Smooth muscle cell (in vitro differentiated cells): ENCODE results near the gene INTS11. TPM values are rescaled to one million over a fixed set of nuclear protein-coding genes. Genes with fewer than 3 reads are reported as not detected.

Source experiments
- DNase-seq: peaks from one replicate; lab custom pipeline; 2025; ENCODE audit not compliant: unreplicated experiment; lab: John Stamatoyannopoulos, UW
- H2AFZ ChIP-seq: fragments of 200-600 bp; sonication (generic); 2 replicates; pipeline ENCODE4 v1.6.0; 2016; ENCODE audit warnings: antibody characterized with exemption, low read depth, mild to moderate bottlenecking
- H3F3A ChIP-seq: fragments of 200-600 bp; sonication (generic); 2 replicates; pipeline ENCODE4 v1.6.0; 2017; ENCODE audit warnings: antibody characterized with exemption, low read depth
- H3K27ac ChIP-seq: fragments of 200-600 bp; sonication (generic); 2 replicates; pipeline ENCODE4 v1.5.1; 2016; ENCODE audit warnings: low read depth, mild to moderate bottlenecking
- H3K27me3 ChIP-seq: fragments of 200-600 bp; sonication (generic); 2 replicates; pipeline ENCODE4 v1.6.1; 2016; ENCODE audit warnings: low read depth, mild to moderate bottlenecking
- H3K36me3 ChIP-seq: fragments of 200-600 bp; sonication (generic); 2 replicates; pipeline ENCODE4 v1.5.1; 2016; ENCODE audit warnings: low read depth
- H3K4me1 ChIP-seq: fragments of 200-600 bp; sonication (generic); 2 replicates; pipeline ENCODE4 v1.5.1; 2016; ENCODE audit warnings: low read depth
- H3K4me2 ChIP-seq: fragments of 200-600 bp; sonication (generic); 2 replicates; pipeline ENCODE4 v1.6.0; 2016; ENCODE audit warnings: mild to moderate bottlenecking
- H3K4me3 ChIP-seq: fragments of 200-600 bp; sonication (generic); 2 replicates; pipeline ENCODE4 v1.5.1; 2016; ENCODE audit warnings: mild to moderate bottlenecking
- H3K79me2 ChIP-seq: fragments of 200-600 bp; sonication (generic); 2 replicates; pipeline ENCODE4 v1.6.0; 2016; ENCODE audit warnings: low read depth, mild to moderate bottlenecking
- H3K9ac ChIP-seq: fragments of 200-600 bp; sonication (generic); 2 replicates; pipeline ENCODE4 v1.6.0; 2016; ENCODE audit warnings: low read depth
- H3K9me3 ChIP-seq: fragments of 200-600 bp; sonication (generic); replicated peaks from 2 replicates; pipeline ENCODE4 v1.5.1; 2016; ENCODE audit warnings: low read depth
- H4K20me1 ChIP-seq: fragments of 200-600 bp; sonication (generic); 2 replicates; pipeline ENCODE4 v1.6.0; 2016; ENCODE audit warnings: low read depth
- WGBS: methylation state at CpG from one replicate; pipeline ENCODE4 v1.1.7; 2016; ENCODE audit warnings: low lambda C conversion rate; 5-methylcytosine and 5-hydroxymethylcytosine counted together
- polyA plus RNA-seq: library from polyadenylated mRNA; unstranded; fragments of >200 nt; fragmentation: Nextera tagmentation; extraction: Ambion mirVana; gene quantifications from 2 replicates; pipeline ENCODE4 v1.2.1, GENCODE V29; 2016
- total RNA-seq: library from RNA; depleted of rRNA; stranded (reverse); fragments of >200 nt; gene quantifications from 2 replicates; pipeline ENCODE4 v1.2.3, GENCODE V29; 2014
- TF ChIP-seq, protein P1 (sequence below): fragments of 200-600 bp; sonication (generic); IDR thresholded peaks from 2 replicates; pipeline ENCODE4 v1.5.1; 2017; ENCODE audit warnings: borderline replicate concordance, mild to moderate bottlenecking, antibody characterized with exemption; ENCODE audit not compliant: insufficient read depth, poor library complexity, severe bottlenecking

The INTS11 gene
- total and polyA plus RNA-seq, 2 experiments from 2014 or later, result 48.5 to 63.1 TPM

DNA sequence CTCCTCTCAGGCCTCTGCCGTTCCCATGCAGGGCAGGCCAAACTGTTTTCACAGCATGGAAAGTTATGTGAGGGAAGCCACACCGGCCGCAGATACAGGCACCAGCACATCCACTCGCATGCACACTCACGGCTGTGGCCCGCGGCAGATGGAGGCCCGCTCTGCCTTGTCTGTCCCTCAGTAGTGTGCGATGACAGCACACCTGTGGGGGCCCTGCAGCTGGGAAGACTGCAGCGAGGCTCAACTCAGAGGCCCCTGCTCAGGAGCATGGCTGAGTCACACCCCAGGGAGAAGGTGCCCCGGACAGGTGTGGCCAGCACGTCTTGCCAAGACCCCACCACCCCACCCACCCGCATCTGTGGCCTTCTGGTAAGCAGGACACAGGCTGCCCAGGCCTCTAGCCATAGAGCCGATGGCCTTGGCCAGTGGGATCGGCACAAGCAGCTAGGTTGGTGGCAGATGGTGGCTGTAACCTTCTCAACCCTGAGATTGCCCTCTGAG lies 49.5 kb downstream of the INTS11 start:
- 90% methylated on average over 15 of the region's 15 CpGs for WGBS
- no peaks in the 10 kb centered on the region for H3K27me3 ChIP-seq
- no peak overlapping the region for H2AFZ ChIP-seq
- peak overlapping the region; percentile 98 for H3K4me2 ChIP-seq
- peaks cover 34% of the 10 kb centered on the region for H3K79me2 ChIP-seq
- H3K4me1 ChIP-seq, result peaks cover 18% of the 10 kb centered on the region
- H3K36me3 ChIP-seq, result no peaks in the 10 kb centered on the region
- TF ChIP-seq, protein P1, sequence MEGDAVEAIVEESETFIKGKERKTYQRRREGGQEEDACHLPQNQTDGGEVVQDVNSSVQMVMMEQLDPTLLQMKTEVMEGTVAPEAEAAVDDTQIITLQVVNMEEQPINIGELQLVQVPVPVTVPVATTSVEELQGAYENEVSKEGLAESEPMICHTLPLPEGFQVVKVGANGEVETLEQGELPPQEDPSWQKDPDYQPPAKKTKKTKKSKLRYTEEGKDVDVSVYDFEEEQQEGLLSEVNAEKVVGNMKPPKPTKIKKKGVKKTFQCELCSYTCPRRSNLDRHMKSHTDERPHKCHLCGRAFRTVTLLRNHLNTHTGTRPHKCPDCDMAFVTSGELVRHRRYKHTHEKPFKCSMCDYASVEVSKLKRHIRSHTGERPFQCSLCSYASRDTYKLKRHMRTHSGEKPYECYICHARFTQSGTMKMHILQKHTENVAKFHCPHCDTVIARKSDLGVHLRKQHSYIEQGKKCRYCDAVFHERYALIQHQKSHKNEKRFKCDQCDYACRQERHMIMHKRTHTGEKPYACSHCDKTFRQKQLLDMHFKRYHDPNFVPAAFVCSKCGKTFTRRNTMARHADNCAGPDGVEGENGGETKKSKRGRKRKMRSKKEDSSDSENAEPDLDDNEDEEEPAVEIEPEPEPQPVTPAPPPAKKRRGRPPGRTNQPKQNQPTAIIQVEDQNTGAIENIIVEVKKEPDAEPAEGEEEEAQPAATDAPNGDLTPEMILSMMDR, result no peak
- H3K4me3 ChIP-seq, result no peak overlapping the region
- H3K27ac ChIP-seq, result no peak overlapping the region
- no peak for DNase-seq
- H3K9me3 ChIP-seq, result no peaks in the 10 kb centered on the region
- H4K20me1 ChIP-seq, result peaks cover 32% of the 10 kb centered on the region
- no peak overlapping the region for H3K9ac ChIP-seq
- no peaks in the 10 kb centered on the region for H3F3A ChIP-seq

DNA sequence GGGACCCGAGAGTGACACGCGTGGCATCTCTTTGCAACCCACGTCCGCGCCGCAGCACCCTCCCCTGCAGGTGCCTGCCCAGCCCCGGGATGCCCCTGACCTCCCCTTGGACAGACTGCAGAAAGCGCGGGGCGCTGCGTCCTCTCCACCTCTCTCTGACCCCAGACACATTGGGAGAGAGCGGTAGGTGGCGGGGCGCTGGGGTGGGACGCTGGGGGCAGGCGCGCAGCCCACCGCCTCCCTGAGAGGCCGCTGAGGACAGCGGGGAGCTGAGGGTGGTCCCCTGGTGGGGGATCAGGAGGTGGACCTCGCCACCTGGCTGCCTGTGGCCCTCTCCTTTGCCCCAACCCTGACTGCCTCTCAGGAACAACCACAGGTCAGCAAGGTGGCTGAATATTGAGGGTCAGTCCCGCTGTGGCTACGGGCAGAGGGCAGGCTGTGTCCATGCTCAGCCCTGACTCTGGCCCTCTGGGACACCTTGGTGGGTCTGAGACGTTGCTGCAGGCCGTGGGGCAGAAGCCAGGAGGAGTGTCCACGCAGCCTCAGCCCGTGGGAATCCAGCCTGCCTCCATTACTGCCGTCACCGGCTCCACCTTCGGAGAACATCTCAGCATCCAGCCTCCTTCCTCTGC lies 50.0 kb downstream of the INTS11 start:
- no peak for DNase-seq
- Histone ChIP-seq H4K20me1 (peaks cover 38% of the 10 kb centered on the region), H3K36me3 (no peaks in the 10 kb centered on the region), H3K27ac (no peak overlapping the region), H2AFZ (peak overlapping the region; percentile 75), H3K4me2 (peak overlapping the region; percentile 98), H3K9ac (peak overlapping the region; percentile 97), H3K4me3 (peak overlapping the region; percentile 85), H3F3A (no peaks in the 10 kb centered on the region), H3K9me3 (no peaks in the 10 kb centered on the region), H3K27me3 (no peaks in the 10 kb centered on the region), H3K4me1 (peaks cover 18% of the 10 kb centered on the region), H3K79me2 (peaks cover 40% of the 10 kb centered on the region)
- TF ChIP-seq, protein P1, result no peak
- WGBS, result 51% methylated on average over 15 of the region's 31 CpGs

DNA sequence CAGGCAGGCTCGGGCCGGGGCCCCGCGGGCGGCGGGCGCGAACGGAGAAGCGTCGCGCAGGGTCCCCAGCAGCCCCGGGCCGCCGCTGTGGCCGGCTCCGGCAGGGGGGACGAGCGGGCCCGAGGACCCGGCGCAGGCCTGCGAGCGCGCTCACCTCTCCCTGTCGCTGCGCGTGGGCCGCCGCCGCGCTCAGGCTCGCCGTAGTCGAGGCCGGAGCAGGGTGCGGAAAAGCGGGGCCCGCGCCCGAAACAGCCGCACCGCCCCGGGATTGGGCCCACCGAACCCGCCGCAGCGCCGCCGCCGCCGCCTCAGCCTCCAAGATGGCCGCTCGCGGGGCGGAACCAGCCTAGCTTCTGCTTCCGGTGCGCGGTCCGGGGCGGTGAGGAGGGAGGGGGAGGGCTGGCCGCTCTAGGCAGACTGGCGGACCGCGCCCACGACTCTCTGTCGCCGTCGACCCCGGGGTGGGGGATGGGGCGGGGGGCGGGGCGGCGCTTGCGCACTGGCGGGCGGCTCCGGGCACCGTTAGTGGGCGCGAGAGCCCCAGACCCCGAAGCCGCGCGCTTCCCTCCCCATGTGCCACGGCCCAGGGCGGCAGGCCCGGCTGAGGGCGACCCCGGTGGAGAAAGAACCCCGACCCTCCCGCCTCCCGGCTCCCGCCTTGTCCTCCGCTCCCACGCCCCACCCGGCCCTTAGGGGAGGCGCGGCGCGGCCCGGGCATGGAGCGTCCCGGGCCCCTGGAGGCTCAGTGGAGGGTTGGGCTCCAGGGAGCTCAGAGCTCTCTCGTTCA lies 50.8 kb downstream of the INTS11 start, which contains the start of gene UBE2J2:
Gene UBE2J2, minus strand, starts transcription at position 343 of the 787 bp plus-strand sequence. CDS start 5,862 bp downstream, outside the sequence.
- TF ChIP-seq, protein P1, result no peak
- H3K4me2 ChIP-seq, result peak within 1 kb of the TSS; percentile 98
- H3K9me3 ChIP-seq, result no peaks in the 10 kb centered on the region
- H3K36me3 ChIP-seq, result no peaks in the 10 kb centered on the region
- peak; percentile 88 for DNase-seq
- H3K4me3 ChIP-seq, result peak within 1 kb of the TSS; percentile 85
- no peaks in the 10 kb centered on the region for H3K27me3 ChIP-seq
- H3K79me2 ChIP-seq, result peaks cover 46% of the 10 kb centered on the region
- H3F3A ChIP-seq, result no peaks in the 10 kb centered on the region
- peaks cover 18% of the 10 kb centered on the region for H3K4me1 ChIP-seq
- H3K9ac ChIP-seq, result peak within 1 kb of the TSS; percentile 97
- H4K20me1 ChIP-seq, result peaks cover 43% of the 10 kb centered on the region
- 1% methylated on average over 67 of the region's 105 CpGs for WGBS
- peak within 1 kb of the TSS; percentile 74 for H3K27ac ChIP-seq
- H2AFZ ChIP-seq, result peak within 1 kb of the TSS; percentile 75
